ENCODE results near the gene VWA8.

VWA8 gene

DNA sequence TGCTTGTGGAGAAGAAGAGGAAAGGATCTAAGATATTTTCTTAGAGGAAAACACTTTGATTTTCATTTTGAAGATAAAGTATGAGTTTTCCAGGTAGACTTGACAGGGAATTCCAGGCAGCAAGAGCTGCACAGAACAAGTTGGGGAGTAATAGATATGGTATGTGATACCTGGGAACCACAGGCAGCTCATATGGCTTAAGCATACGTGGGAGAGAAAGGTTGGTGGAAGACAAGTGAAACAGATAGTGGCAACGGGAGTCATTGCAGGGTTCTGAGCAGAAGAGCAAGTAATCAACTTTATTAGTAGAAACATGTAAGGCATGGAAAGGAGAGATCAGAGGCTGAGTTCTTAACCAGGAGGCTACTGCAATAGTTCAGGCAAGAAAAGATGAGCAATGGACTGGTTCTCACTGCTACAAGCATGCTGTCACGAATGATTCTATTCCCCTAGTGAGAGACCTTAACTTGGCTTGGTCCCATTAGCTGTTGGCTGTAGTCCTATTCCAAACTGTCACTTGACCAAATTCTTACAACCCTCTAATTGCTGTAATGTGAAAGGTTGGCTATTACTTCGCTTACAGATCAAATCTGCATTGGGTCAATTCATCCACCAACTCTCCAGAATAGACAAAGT lies 217.9 kb downstream of the VWA8 start:
- ChIA-PET POLR2A (no interaction called here), CTCF (no interaction called here)
- H3K36me3 ChIP-seq (ENCODE audit: control insufficient read depth in 2 of 2, insufficient read depth in 1 of 2, low read length in 2 of 2), result no peaks in the 10 kb centered on the region
- no peaks in the 10 kb centered on the region for H3K4me1 ChIP-seq (ENCODE audit: control insufficient read depth, insufficient read depth, low read length)
- no peak overlapping the region for H3K4me3 ChIP-seq (ENCODE audit: low read depth, low read length)
- H3K9me3 ChIP-seq (ENCODE audit: control insufficient read depth, insufficient read depth, low read depth, low read length), result no peaks in the 10 kb centered on the region
- no peak overlapping the region for H3K27ac ChIP-seq (ENCODE audit: extremely low read depth, low read depth, low read length)
- no peak for TF ChIP-seq FEZF1 (tag by site-specific recombination; IDR thresholded peaks at IDR 0.05)
- no peak for TF ChIP-seq ZNF558 (tag by site-specific recombination; IDR thresholded peaks at IDR 0.05)
- TF ChIP-seq ZNF521 (tag by site-specific recombination; IDR thresholded peaks at IDR 0.05), result no peak
- TF ChIP-seq ZNF37A (tag by site-specific recombination; IDR thresholded peaks at IDR 0.05), result no peak
- no peak for TF ChIP-seq ZNF121 (tag by site-specific recombination; IDR thresholded peaks at IDR 0.05)
- no peak for TF ChIP-seq ZNF624 (tag by site-specific recombination; IDR thresholded peaks at IDR 0.05)
- no peak for TF ChIP-seq ZNF514 (tag by site-specific recombination; IDR thresholded peaks at IDR 0.05)

DNA sequence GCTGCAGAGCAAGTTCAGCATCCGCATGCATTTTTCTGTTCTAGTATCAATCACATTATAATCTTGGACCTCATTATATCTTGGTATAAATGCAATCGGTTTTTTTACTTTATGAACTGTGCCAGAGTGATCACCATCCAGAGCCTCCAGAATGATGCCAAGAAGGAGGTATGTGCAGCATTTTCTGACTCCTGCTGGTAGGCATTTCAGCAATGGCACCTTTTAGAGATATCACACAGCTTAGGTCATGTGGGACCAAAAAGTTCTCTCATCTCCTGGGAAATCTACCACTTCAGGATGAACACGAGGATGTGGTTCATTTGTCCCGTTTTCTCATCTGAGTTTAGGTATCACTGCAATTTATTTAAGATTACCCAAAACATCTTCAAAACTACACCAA lies 220.4 kb downstream of the VWA8 start:
- Histone ChIP-seq H3K36me3 (ENCODE audit: control insufficient read depth in 2 of 2, insufficient read depth in 1 of 2, low read length in 2 of 2) (no peaks in the 10 kb centered on the region), H3K4me3 (ENCODE audit: low read depth, low read length) (no peak overlapping the region), H3K4me1 (ENCODE audit: control insufficient read depth, insufficient read depth, low read length) (no peaks in the 10 kb centered on the region), H3K9me3 (ENCODE audit: control insufficient read depth, insufficient read depth, low read depth, low read length) (no peaks in the 10 kb centered on the region), H3K27ac (ENCODE audit: extremely low read depth, low read depth, low read length) (no peak overlapping the region)
- ChIA-PET CTCF (interaction anchor here (0.8 kb wide), 1 partner anchor 232 kb away, joined by 3 read pairs; no protein-coding TSS in a partner anchor), POLR2A (no interaction called here)
- TF ChIP-seq MZF1 (tag by site-specific recombination; IDR thresholded peaks at IDR 0.05; ENCODE audit: borderline replicate concordance), result no peak
- TF ChIP-seq ZNF660 (tag by site-specific recombination; IDR thresholded peaks at IDR 0.05), result no peak
- no peak for TF ChIP-seq ZNF366 (tag by site-specific recombination; conservative IDR thresholded peaks at IDR 0.05)
- TF ChIP-seq ZNF248 (tag by site-specific recombination; IDR thresholded peaks at IDR 0.05), result no peak
- TF ChIP-seq ZNF138 (tag by site-specific recombination; IDR thresholded peaks at IDR 0.05; ENCODE audit: borderline replicate concordance), result no peak
- TF ChIP-seq ZNF600 (tag by site-specific recombination; IDR thresholded peaks at IDR 0.05), result no peak
- TF ChIP-seq ZSCAN16 (tag by site-specific recombination; IDR thresholded peaks at IDR 0.05), result no peak
- no peak for TF ChIP-seq ZNF335 (tag by site-specific recombination; conservative IDR thresholded peaks at IDR 0.05)
- no peak for TF ChIP-seq ZEB2 (tag by site-specific recombination; IDR thresholded peaks at IDR 0.05)
- no peak for TF ChIP-seq ZNF654 (tag by site-specific recombination; IDR thresholded peaks at IDR 0.05; ENCODE audit: low read depth)
- no peak for TF ChIP-seq ZBTB49 (tag by site-specific recombination; IDR thresholded peaks at IDR 0.05; ENCODE audit: low read depth)
- TF ChIP-seq ZNF776 (tag by site-specific recombination; IDR thresholded peaks at IDR 0.05; ENCODE audit: borderline replicate concordance), result no peak
- no peak for TF ChIP-seq ZNF202 (tag by site-specific recombination; IDR thresholded peaks at IDR 0.05; ENCODE audit: borderline replicate concordance)
- TF ChIP-seq ZNF707 (tag by site-specific recombination; IDR thresholded peaks at IDR 0.05), result no peak
